B cell (primary cell): Measurements from ENCODE around the gene SYTL2. TPM values are rescaled to one million over a fixed set of nuclear protein-coding genes. Genes with fewer than 3 reads are reported as not detected.

Source experiments
- ATAC-seq: fragments of 200-7000 bp; cut with Tn5 transposase; one replicate; pipeline ENCODE4 v1.10.0; 2021; ENCODE audit warnings: low read depth, mild to moderate bottlenecking, moderate number of reproducible peaks, moderate library complexity
- CTCF ChIA-PET: fragments of 350-600 bp; sonication (Branson Sonifier 250); formaldehyde crosslinking; loops from one replicate; lab custom pipeline; 2021; ENCODE audit warnings: antibody characterized with exemption, inconsistent platforms; lab: Charles Lee
- POLR2A ChIA-PET: fragments of 350-600 bp; sonication (Branson Sonifier 250); formaldehyde crosslinking; loops from one replicate; lab custom pipeline; 2021; ENCODE audit warnings: antibody characterized with exemption; lab: Charles Lee
- DNase-seq: peaks from one replicate; pipeline ENCODE4 v3.0.0; 2013
- H2AFZ ChIP-seq: 2 replicates; pipeline ENCODE4 v1.6.1; 2012; ENCODE audit warnings: mild to moderate bottlenecking, low read depth, low read length; ENCODE audit not compliant: insufficient read depth, poor library complexity, severe bottlenecking
- H3K27ac ChIP-seq, 2 donors: 1 replicate in 1 of 2; 2 replicates in 1 of 2; pipeline ENCODE4 v1.5.1; 2012 to 2013; ENCODE audit warnings: low read length in 2 of 2, mild to moderate bottlenecking in 2 of 2, moderate library complexity in 1 of 2
- H3K27me3 ChIP-seq, 4 experiments: fragments of 200-600 bp in 1 of 4; sonication (generic) in 1 of 4; replicated peaks in 1 of 4; 1 replicate in 2 of 4; 2 replicates in 2 of 4; pipeline versions ENCODE4 v1.6.1 to v1.7.0; 2013 to 2016; ENCODE audit warnings: low read length in 3 of 4, mild to moderate bottlenecking in 2 of 4, mixed read lengths in 1 of 4, moderate library complexity in 1 of 4; ENCODE audit not compliant: insufficient read depth in 4 of 4, control insufficient read depth in 3 of 4; ENCODE audit errors: control extremely low read depth in 1 of 4
- H3K36me3 ChIP-seq, 2 experiments: replicated peaks in 1 of 2; 1 replicate in 1 of 2; 2 replicates in 1 of 2; pipeline versions ENCODE4 v1.6.1 to v1.7.1; 2013; ENCODE audit warnings: low read length in 1 of 2; ENCODE audit not compliant: insufficient read depth in 2 of 2, control insufficient read depth in 1 of 2; ENCODE audit errors: control extremely low read depth in 1 of 2, extremely low read depth in 1 of 2
- H3K4me1 ChIP-seq, 2 donors: fragments of 200-600 bp in 1 of 2; sonication (generic) in 1 of 2; 1 replicate in 1 of 2; 2 replicates in 1 of 2; pipeline versions ENCODE4 v1.5.1 to v1.6.1; 2013 to 2017; ENCODE audit warnings: low read length in 2 of 2; ENCODE audit not compliant: control insufficient read depth in 2 of 2, insufficient read depth in 2 of 2
- H3K4me2 ChIP-seq: replicated peaks from 2 replicates; pipeline ENCODE3; 2012; ENCODE audit warnings: mild to moderate bottlenecking, low read depth, low read length; ENCODE audit not compliant: poor library complexity, severe bottlenecking
- H3K4me3 ChIP-seq, 5 experiments: fragments of 200-600 bp in 1 of 5; sonication (generic) in 1 of 5; 1 replicate in 3 of 5; 2 replicates in 2 of 5; pipeline versions ENCODE4 v1.5.1 to v1.7.0; 2011 to 2016; ENCODE audit warnings: low read length in 4 of 5, mild to moderate bottlenecking in 4 of 5, low read depth in 2 of 5, control low read depth in 1 of 5, moderate library complexity in 1 of 5; ENCODE audit not compliant: insufficient read depth in 1 of 5; ENCODE audit errors: control extremely low read depth in 1 of 5, extremely low read depth in 1 of 5
- H3K79me2 ChIP-seq: fragments of 200-600 bp; sonication (generic); one replicate; pipeline ENCODE4 v1.6.0; 2016; ENCODE audit warnings: low read length; ENCODE audit not compliant: control insufficient read depth, insufficient read depth
- H3K9ac ChIP-seq: fragments of 200-600 bp; sonication (generic); 2 replicates; pipeline ENCODE4 v1.6.1; 2017; ENCODE audit warnings: mild to moderate bottlenecking, low read length, moderate library complexity
- H3K9me3 ChIP-seq, 3 donors: one replicate each; pipeline versions ENCODE4 v1.6.1 to v1.7.1; 2013; ENCODE audit warnings: low read length in 2 of 3; ENCODE audit not compliant: control insufficient read depth in 2 of 3, insufficient read depth in 1 of 3; ENCODE audit errors: control extremely low read depth in 1 of 3
- H4K20me1 ChIP-seq: 2 replicates; pipeline ENCODE4 v1.6.0; 2012; ENCODE audit warnings: mild to moderate bottlenecking, low read length; ENCODE audit not compliant: insufficient read depth, control insufficient read depth, poor library complexity, severe bottlenecking
- H3K27ac Mint-ChIP-seq: one replicate; pipeline ENCODE4 v1.8.0; 2021; ENCODE audit warnings: mixed read lengths
- H3K27me3 Mint-ChIP-seq: one replicate; pipeline ENCODE4 v1.8.0; 2021; ENCODE audit warnings: mixed read lengths
- H3K4me1 Mint-ChIP-seq: one replicate; pipeline ENCODE4 v1.8.0; 2021; ENCODE audit warnings: mixed read lengths
- H3K4me3 Mint-ChIP-seq: one replicate; pipeline ENCODE4 v1.8.0; 2021; ENCODE audit warnings: mixed read lengths
- H3K9me3 Mint-ChIP-seq: one replicate; pipeline ENCODE4 v1.8.0; 2022; ENCODE audit warnings: mixed read lengths; ENCODE audit not compliant: insufficient read depth
- EZH2 ChIP-seq: IDR thresholded peaks from 2 replicates; pipeline ENCODE4 v1.6.1; 2012; ENCODE audit warnings: borderline replicate concordance, low read depth, mild to moderate bottlenecking, moderate library complexity, low read length; ENCODE audit not compliant: insufficient read depth, poor library complexity, severe bottlenecking
- WGBS: methylation state at CpG from one replicate; pipeline ENCODE4 v1.1.5; 2013; ENCODE audit warnings: missing lambda C conversion rate; ENCODE audit not compliant: insufficient coverage; 5-methylcytosine and 5-hydroxymethylcytosine counted together
- intact Hi-C: fragments of 100-400 bp; cut with micrococcal nuclease; formaldehyde crosslinking; loops from one replicate; pipeline ENCODE4 v1.10.0; 2022
- polyA plus RNA-seq: library from polyadenylated mRNA; depleted of rRNA; stranded (reverse); fragments of >200 nt; gene quantifications from 2 replicates; pipeline ENCODE4 v1.2.3, GENCODE V29; 2012
- total RNA-seq, 2 donors: library from RNA; stranded (reverse); fragments of 120-200 nt in 1 of 2; gene quantifications; 1 replicate in 1 of 2; 2 replicates in 1 of 2; pipeline versions ENCODE4 v1.2.3 to v1.2.4, GENCODE V29; 2013 to 2022
- TF ChIP-seq, protein P1 (sequence below): fragments of 200-600 bp; IDR thresholded peaks from one replicate; pipeline ENCODE4 v1.8.0; 2022; ENCODE audit warnings: antibody characterized with exemption, mild to moderate bottlenecking

SYTL2 gene
- total and polyA plus RNA-seq, 2 donors (not counting 1 experiment from before 2014, with no cell fraction given), result 0.86 to 2.9 TPM

DNA sequence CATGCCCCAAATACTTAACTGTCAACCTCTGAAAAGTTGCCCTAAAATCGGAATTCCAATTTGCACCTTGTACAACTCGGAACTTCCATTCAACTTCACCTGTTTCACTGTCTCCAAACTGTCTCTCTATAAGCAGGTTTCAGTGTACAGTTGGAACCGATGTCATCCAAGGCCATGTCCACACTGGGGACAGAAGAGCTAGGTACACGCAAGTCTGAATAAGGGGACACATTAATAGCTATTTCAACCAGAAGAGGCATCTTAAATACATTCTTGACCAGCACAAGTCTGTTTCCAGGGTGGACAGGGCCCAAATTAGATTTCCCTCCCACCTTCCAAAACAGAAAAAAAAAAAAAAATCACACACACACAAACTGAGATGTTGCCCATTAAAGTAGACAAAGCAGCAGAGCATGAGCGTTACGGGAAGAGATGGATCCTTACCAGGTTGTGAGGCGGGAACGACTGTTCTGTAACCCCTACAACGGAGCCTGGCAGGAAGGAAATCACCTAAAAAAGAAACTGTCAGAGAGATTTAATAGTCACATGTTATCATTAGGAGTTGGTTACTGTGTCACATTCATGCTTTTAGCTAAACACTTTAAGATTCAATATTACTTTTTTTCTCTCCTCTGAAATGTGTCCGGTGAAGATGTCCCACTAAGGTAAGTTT lies 147.7 kb downstream of the SYTL2 start:
- intact Hi-C loops, result loop anchor here (10.0 kb wide), 1 partner anchor 348 kb away; no protein-coding TSS in a partner anchor
- Histone ChIP-seq H3K4me1 (peaks cover 16 to 21% of the 10 kb centered on the region in 2 donors), H3K9me3 (peaks cover 0 to 3% (median 0%) of the 10 kb centered on the region in 3 donors), H2AFZ (peak overlapping the region; percentile 78), H4K20me1 (peaks cover 37% of the 10 kb centered on the region), H3K27ac (peak overlapping the region; percentile 96 to 97), H3K79me2 (peaks cover 47% of the 10 kb centered on the region), H3K27me3 (no peaks in the 10 kb centered on the region), H3K36me3 (peaks cover 0 to 25% of the 10 kb centered on the region in 2 experiments), H3K4me2 (peak overlapping the region; percentile 79), H3K4me3 (peak overlapping the region; percentile 78 to 95 (median 89)), H3K9ac (peak overlapping the region; percentile 86)
- peak overlapping the region; percentile 94 for H3K4me3 Mint-ChIP-seq
- H3K27me3 Mint-ChIP-seq, result no peaks in the 10 kb centered on the region
- TF ChIP-seq, protein P1, sequence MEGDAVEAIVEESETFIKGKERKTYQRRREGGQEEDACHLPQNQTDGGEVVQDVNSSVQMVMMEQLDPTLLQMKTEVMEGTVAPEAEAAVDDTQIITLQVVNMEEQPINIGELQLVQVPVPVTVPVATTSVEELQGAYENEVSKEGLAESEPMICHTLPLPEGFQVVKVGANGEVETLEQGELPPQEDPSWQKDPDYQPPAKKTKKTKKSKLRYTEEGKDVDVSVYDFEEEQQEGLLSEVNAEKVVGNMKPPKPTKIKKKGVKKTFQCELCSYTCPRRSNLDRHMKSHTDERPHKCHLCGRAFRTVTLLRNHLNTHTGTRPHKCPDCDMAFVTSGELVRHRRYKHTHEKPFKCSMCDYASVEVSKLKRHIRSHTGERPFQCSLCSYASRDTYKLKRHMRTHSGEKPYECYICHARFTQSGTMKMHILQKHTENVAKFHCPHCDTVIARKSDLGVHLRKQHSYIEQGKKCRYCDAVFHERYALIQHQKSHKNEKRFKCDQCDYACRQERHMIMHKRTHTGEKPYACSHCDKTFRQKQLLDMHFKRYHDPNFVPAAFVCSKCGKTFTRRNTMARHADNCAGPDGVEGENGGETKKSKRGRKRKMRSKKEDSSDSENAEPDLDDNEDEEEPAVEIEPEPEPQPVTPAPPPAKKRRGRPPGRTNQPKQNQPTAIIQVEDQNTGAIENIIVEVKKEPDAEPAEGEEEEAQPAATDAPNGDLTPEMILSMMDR, result no peak
- no peak for TF ChIP-seq EZH2
- DNase-seq (peak; percentile 13), ATAC-seq (no peak)
- POLR2A ChIA-PET, result interaction anchor here (0.5 kb wide), 1 partner anchor 69 kb away, joined by 5 read pairs; no protein-coding TSS in a partner anchor
- CTCF ChIA-PET, result interaction anchor here (0.7 to 1.9 kb wide), 3 partner anchors 35 to 312 kb away, joined by 3 to 15 read pairs (median 3); partner anchors contain the start of genes DLG2 and TMEM126B
- H3K4me1 Mint-ChIP-seq, result peaks cover 51% of the 10 kb centered on the region
- WGBS, result 19% methylated on average over 4 of the region's 10 CpGs
- peak overlapping the region; percentile 95 for H3K27ac Mint-ChIP-seq
- no peaks in the 10 kb centered on the region for H3K9me3 Mint-ChIP-seq
